ENCODE data around the gene FBLN1.
"Not testable (repeated sequence)": the region's sequence is repeated elsewhere in the genome, so short reads cannot be mapped to it uniquely, and the experiment has no call there.

Gene FBLN1

GRCh38 chr22:45527456-45527855, 24.8 kb downstream of the FBLN1 start:
- Histone ChIP-seq H3K4me3 (ENCODE audit: extremely low read depth, insufficient read depth, low read length, poor library complexity, severe bottlenecking) (no peak overlapping the region), H3K36me3 (ENCODE audit: control insufficient read depth, insufficient read depth, low read length) (peaks cover 96% of the 10 kb centered on the region), H3K4me1 (ENCODE audit: control insufficient read depth, insufficient read depth, low read length, poor library complexity, severe bottlenecking) (peaks cover 4% of the 10 kb centered on the region), H3K9me3 (ENCODE audit: control insufficient read depth, low read length) (no peaks in the 10 kb centered on the region), H3K27ac (ENCODE audit: low read depth, low read length, severe bottlenecking) (no peak overlapping the region)
- WGBS, 2 experiments (ENCODE audit: insufficient coverage in 2 of 2), result 97 to 98% methylated on average over 5 to 6 of the region's 6 CpGs

- Histone ChIP-seq H3K4me3 (ENCODE audit: extremely low read depth, insufficient read depth, low read length, poor library complexity, severe bottlenecking) (no peak overlapping the region), H3K4me1 (ENCODE audit: control insufficient read depth, insufficient read depth, low read length, poor library complexity, severe bottlenecking) (peaks cover 4% of the 10 kb centered on the region), H3K27ac (ENCODE audit: low read depth, low read length, severe bottlenecking) (no peak overlapping the region), H3K36me3 (ENCODE audit: control insufficient read depth, insufficient read depth, low read length) (peaks cover 96% of the 10 kb centered on the region), H3K9me3 (ENCODE audit: control insufficient read depth, low read length) (no peaks in the 10 kb centered on the region)
- 95 to 98% methylated on average over 6 of the region's 9 CpGs for WGBS, 2 experiments (ENCODE audit: insufficient coverage in 2 of 2)
Observed at GRCh38 chr22:45528046-45528445, 25.4 kb downstream of the FBLN1 start.

- Histone ChIP-seq H3K36me3 (ENCODE audit: control insufficient read depth, insufficient read depth, low read length) (peaks cover 95% of the 10 kb centered on the region), H3K27ac (ENCODE audit: low read depth, low read length, severe bottlenecking) (no peak overlapping the region), H3K9me3 (ENCODE audit: control insufficient read depth, low read length) (no peaks in the 10 kb centered on the region), H3K4me3 (ENCODE audit: extremely low read depth, insufficient read depth, low read length, poor library complexity, severe bottlenecking) (no peak overlapping the region), H3K4me1 (ENCODE audit: control insufficient read depth, insufficient read depth, low read length, poor library complexity, severe bottlenecking) (peaks cover 4% of the 10 kb centered on the region)
- WGBS, 2 experiments (ENCODE audit: insufficient coverage in 2 of 2), result 94 to 97% methylated on average over 7 to 11 of the region's 11 CpGs
Observed at GRCh38 chr22:45529105-45529504, 26.4 kb downstream of the FBLN1 start.

- H3K27ac ChIP-seq (ENCODE audit: low read depth, low read length, severe bottlenecking), result no peak overlapping the region
- no peak overlapping the region for H3K4me3 ChIP-seq (ENCODE audit: extremely low read depth, insufficient read depth, low read length, poor library complexity, severe bottlenecking)
- peaks cover 94% of the 10 kb centered on the region for H3K36me3 ChIP-seq (ENCODE audit: control insufficient read depth, insufficient read depth, low read length)
- H3K9me3 ChIP-seq (ENCODE audit: control insufficient read depth, low read length), result no peaks in the 10 kb centered on the region
- H3K4me1 ChIP-seq (ENCODE audit: control insufficient read depth, insufficient read depth, low read length, poor library complexity, severe bottlenecking), result peaks cover 4% of the 10 kb centered on the region
- WGBS, 2 experiments (ENCODE audit: insufficient coverage in 2 of 2), result 93 to 96% methylated on average over 9 to 10 of the region's 11 CpGs
Observed at GRCh38 chr22:45529971-45530575, 27.4 kb downstream of the FBLN1 start.

GRCh38 chr22:45531441-45532234, 29.0 kb downstream of the FBLN1 start:
- H3K36me3 ChIP-seq (ENCODE audit: control insufficient read depth, insufficient read depth, low read length), result peaks cover 92% of the 10 kb centered on the region

GRCh38 chr22:45532235-45532631, 29.6 kb downstream of the FBLN1 start:
- H3K36me3 ChIP-seq (ENCODE audit: control insufficient read depth, insufficient read depth, low read length), result peaks cover 95% of the 10 kb centered on the region
- WGBS, 2 experiments (ENCODE audit: insufficient coverage in 2 of 2), result 78 to 94% methylated on average over 3 of the region's 3 CpGs
- H3K9me3 ChIP-seq (ENCODE audit: control insufficient read depth, low read length), result no peaks in the 10 kb centered on the region
- peaks cover 4% of the 10 kb centered on the region for H3K4me1 ChIP-seq (ENCODE audit: control insufficient read depth, insufficient read depth, low read length, poor library complexity, severe bottlenecking)
- no peak overlapping the region for H3K4me3 ChIP-seq (ENCODE audit: extremely low read depth, insufficient read depth, low read length, poor library complexity, severe bottlenecking)
- H3K27ac ChIP-seq (ENCODE audit: low read depth, low read length, severe bottlenecking), result no peak overlapping the region

More at GRCh38 chr22:45531441-45532234, 29.0 kb downstream of the FBLN1 start:
- H3K9me3 ChIP-seq (ENCODE audit: control insufficient read depth, low read length), result no peaks in the 10 kb centered on the region
- peaks cover 4% of the 10 kb centered on the region for H3K4me1 ChIP-seq (ENCODE audit: control insufficient read depth, insufficient read depth, low read length, poor library complexity, severe bottlenecking)
- no peak overlapping the region for H3K4me3 ChIP-seq (ENCODE audit: extremely low read depth, insufficient read depth, low read length, poor library complexity, severe bottlenecking)
- 92 to 96% methylated on average over 7 of the region's 9 CpGs for WGBS, 2 experiments (ENCODE audit: insufficient coverage in 2 of 2)
- H3K27ac ChIP-seq (ENCODE audit: low read depth, low read length, severe bottlenecking), result no peak overlapping the region

GRCh38 chr22:45533703-45534102, 31.0 kb downstream of the FBLN1 start:
- Histone ChIP-seq H3K27ac (ENCODE audit: low read depth, low read length, severe bottlenecking) (no peak overlapping the region), H3K4me1 (ENCODE audit: control insufficient read depth, insufficient read depth, low read length, poor library complexity, severe bottlenecking) (peaks cover 10% of the 10 kb centered on the region), H3K4me3 (ENCODE audit: extremely low read depth, insufficient read depth, low read length, poor library complexity, severe bottlenecking) (no peak overlapping the region), H3K36me3 (ENCODE audit: control insufficient read depth, insufficient read depth, low read length) (peaks cover 93% of the 10 kb centered on the region), H3K9me3 (ENCODE audit: control insufficient read depth, low read length) (no peaks in the 10 kb centered on the region)
- 95% methylated on average over 17 of the region's 17 CpGs for WGBS, 2 experiments (ENCODE audit: insufficient coverage in 2 of 2)

- WGBS, 2 experiments (ENCODE audit: insufficient coverage in 2 of 2), result 90 to 95% methylated on average over 2 to 3 of the region's 4 CpGs
- Histone ChIP-seq H3K4me3 (ENCODE audit: extremely low read depth, insufficient read depth, low read length, poor library complexity, severe bottlenecking) (no peak overlapping the region), H3K36me3 (ENCODE audit: control insufficient read depth, insufficient read depth, low read length) (peaks cover 89% of the 10 kb centered on the region), H3K4me1 (ENCODE audit: control insufficient read depth, insufficient read depth, low read length, poor library complexity, severe bottlenecking) (peaks cover 10% of the 10 kb centered on the region), H3K9me3 (ENCODE audit: control insufficient read depth, low read length) (no peaks in the 10 kb centered on the region), H3K27ac (ENCODE audit: low read depth, low read length, severe bottlenecking) (no peak overlapping the region)
Observed at GRCh38 chr22:45534339-45535192, 31.9 kb downstream of the FBLN1 start.

GRCh38 chr22:45535290-45535689, 32.6 kb downstream of the FBLN1 start:
- peaks cover 6% of the 10 kb centered on the region for H3K4me1 ChIP-seq (ENCODE audit: control insufficient read depth, insufficient read depth, low read length, poor library complexity, severe bottlenecking)
- 94 to 98% methylated on average over 6 to 7 of the region's 7 CpGs for WGBS, 2 experiments (ENCODE audit: insufficient coverage in 2 of 2)
- H3K4me3 ChIP-seq (ENCODE audit: extremely low read depth, insufficient read depth, low read length, poor library complexity, severe bottlenecking), result no peak overlapping the region
- peaks cover 90% of the 10 kb centered on the region for H3K36me3 ChIP-seq (ENCODE audit: control insufficient read depth, insufficient read depth, low read length)
- H3K27ac ChIP-seq (ENCODE audit: low read depth, low read length, severe bottlenecking), result no peak overlapping the region
- H3K9me3 ChIP-seq (ENCODE audit: control insufficient read depth, low read length), result no peaks in the 10 kb centered on the region

GRCh38 chr22:45535835-45536234, 33.2 kb downstream of the FBLN1 start:
- WGBS, 2 experiments (ENCODE audit: insufficient coverage in 2 of 2), result 88 to 100% methylated on average over 2 to 3 of the region's 6 CpGs

More at GRCh38 chr22:45535835-45536234, 33.2 kb downstream of the FBLN1 start:
- H3K27ac ChIP-seq (ENCODE audit: low read depth, low read length, severe bottlenecking); H3K4me1 ChIP-seq (ENCODE audit: control insufficient read depth, insufficient read depth, low read length, poor library complexity, severe bottlenecking); H3K9me3 ChIP-seq (ENCODE audit: control insufficient read depth, low read length); H3K4me3 ChIP-seq (ENCODE audit: extremely low read depth, insufficient read depth, low read length, poor library complexity, severe bottlenecking): not testable (repeated sequence)
- peaks cover 89% of the 10 kb centered on the region for H3K36me3 ChIP-seq (ENCODE audit: control insufficient read depth, insufficient read depth, low read length)

Data from mesodermal cell (in vitro differentiated cells).